ENCODE measurements around the gene NT5DC4. TPM values are rescaled to one million over a fixed set of nuclear protein-coding genes. Genes with fewer than 3 reads are reported as not detected.

NT5DC4 gene
- total RNA-seq, 1 donor from 2014 or later = not detected

DNA sequence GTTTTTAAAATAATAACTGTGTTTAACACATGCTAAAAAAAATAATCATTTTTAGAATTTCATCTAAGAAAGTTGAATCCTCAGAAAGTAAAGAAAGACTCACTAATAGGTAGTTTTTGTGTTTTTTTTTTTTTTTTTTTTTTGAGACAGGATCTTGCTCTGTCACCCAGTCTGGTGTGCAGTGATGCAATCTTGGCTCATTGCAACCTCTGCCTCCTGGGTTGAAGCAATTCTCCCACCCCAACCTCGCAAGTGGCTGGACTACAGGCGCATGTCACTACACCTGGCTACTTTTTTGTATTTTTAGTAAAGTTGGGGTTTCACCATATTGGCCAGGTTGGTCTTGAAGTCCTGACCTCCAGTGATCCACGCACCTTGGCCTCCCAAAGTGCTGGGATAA lies 36.4 kb downstream of the NT5DC4 start:
- Mint-ChIP-seq H3K27ac (ENCODE audit: unreplicated experiment) (no peak overlapping the region), H3K4me3 (ENCODE audit: unreplicated experiment) (no peak overlapping the region), H3K27me3 (ENCODE audit: unreplicated experiment) (no peaks in the 10 kb centered on the region), H3K36me3 (ENCODE audit: low read depth, unreplicated experiment) (peaks cover 5% of the 10 kb centered on the region), H3K4me1 (ENCODE audit: unreplicated experiment) (no peaks in the 10 kb centered on the region), H3K9me3 (ENCODE audit: unreplicated experiment) (no peaks in the 10 kb centered on the region)
- DNase-seq (ENCODE audit: low spot score) = no peak
- TF ChIP-seq CTCF (IDR thresholded peaks at IDR 0.05; ENCODE audit: unreplicated experiment) = no peak

- Mint-ChIP-seq H3K27ac (ENCODE audit: unreplicated experiment) (no peak overlapping the region), H3K4me3 (ENCODE audit: unreplicated experiment) (no peak overlapping the region), H3K36me3 (ENCODE audit: low read depth, unreplicated experiment) (peaks cover 5% of the 10 kb centered on the region), H3K27me3 (ENCODE audit: unreplicated experiment) (no peaks in the 10 kb centered on the region), H3K4me1 (ENCODE audit: unreplicated experiment) (peaks cover 3% of the 10 kb centered on the region), H3K9me3 (ENCODE audit: unreplicated experiment) (no peaks in the 10 kb centered on the region)
- no peak for DNase-seq (ENCODE audit: low spot score)
- TF ChIP-seq CTCF (IDR thresholded peaks at IDR 0.05; ENCODE audit: unreplicated experiment) = no peak
Observed at GRCh38 chr2:112758711-112759110, 37.9 kb downstream of the NT5DC4 start.

DNA sequence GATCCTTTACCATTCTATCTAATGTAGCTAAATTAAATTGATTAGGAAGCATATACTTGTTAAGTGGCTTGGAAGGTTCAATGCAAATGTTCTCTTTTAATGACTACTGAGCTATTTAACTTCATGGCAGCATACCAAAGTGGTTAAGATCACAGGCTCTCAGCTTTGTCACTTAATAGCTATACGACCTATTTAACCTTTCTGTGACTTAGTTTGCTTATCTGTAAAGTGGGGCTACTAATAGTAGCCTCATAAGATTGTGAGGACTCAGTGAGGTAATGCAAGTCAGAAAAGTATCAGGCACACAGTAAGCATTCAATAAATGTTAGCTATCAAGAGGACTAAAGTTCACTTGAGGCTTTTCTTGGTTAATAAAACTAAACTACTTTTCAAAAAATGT lies 39.3 kb downstream of the NT5DC4 start:
- no peak for DNase-seq (ENCODE audit: low spot score)
- no peak overlapping the region for H3K27ac Mint-ChIP-seq (ENCODE audit: unreplicated experiment)
- TF ChIP-seq CTCF (IDR thresholded peaks at IDR 0.05; ENCODE audit: unreplicated experiment) = no peak
- peaks cover under 1% of the 10 kb centered on the region for H3K27me3 Mint-ChIP-seq (ENCODE audit: unreplicated experiment)
- no peaks in the 10 kb centered on the region for H3K9me3 Mint-ChIP-seq (ENCODE audit: unreplicated experiment)
- no peaks in the 10 kb centered on the region for H3K36me3 Mint-ChIP-seq (ENCODE audit: low read depth, unreplicated experiment)
- H3K4me3 Mint-ChIP-seq (ENCODE audit: unreplicated experiment) = no peak overlapping the region
- H3K4me1 Mint-ChIP-seq (ENCODE audit: unreplicated experiment) = peaks cover 6% of the 10 kb centered on the region

GRCh38 chr2:112762276-112762675 lies 41.5 kb downstream of the NT5DC4 start:
- Mint-ChIP-seq H3K4me1 (ENCODE audit: unreplicated experiment) (peaks cover 8% of the 10 kb centered on the region), H3K27ac (ENCODE audit: unreplicated experiment) (no peak overlapping the region), H3K9me3 (ENCODE audit: unreplicated experiment) (no peaks in the 10 kb centered on the region), H3K27me3 (ENCODE audit: unreplicated experiment) (peaks cover 3% of the 10 kb centered on the region), H3K36me3 (ENCODE audit: low read depth, unreplicated experiment) (no peaks in the 10 kb centered on the region), H3K4me3 (ENCODE audit: unreplicated experiment) (peak overlapping the region; percentile 43)
- no peak for TF ChIP-seq CTCF (IDR thresholded peaks at IDR 0.05; ENCODE audit: unreplicated experiment)
- DNase-seq (ENCODE audit: low spot score) = no peak

DNA sequence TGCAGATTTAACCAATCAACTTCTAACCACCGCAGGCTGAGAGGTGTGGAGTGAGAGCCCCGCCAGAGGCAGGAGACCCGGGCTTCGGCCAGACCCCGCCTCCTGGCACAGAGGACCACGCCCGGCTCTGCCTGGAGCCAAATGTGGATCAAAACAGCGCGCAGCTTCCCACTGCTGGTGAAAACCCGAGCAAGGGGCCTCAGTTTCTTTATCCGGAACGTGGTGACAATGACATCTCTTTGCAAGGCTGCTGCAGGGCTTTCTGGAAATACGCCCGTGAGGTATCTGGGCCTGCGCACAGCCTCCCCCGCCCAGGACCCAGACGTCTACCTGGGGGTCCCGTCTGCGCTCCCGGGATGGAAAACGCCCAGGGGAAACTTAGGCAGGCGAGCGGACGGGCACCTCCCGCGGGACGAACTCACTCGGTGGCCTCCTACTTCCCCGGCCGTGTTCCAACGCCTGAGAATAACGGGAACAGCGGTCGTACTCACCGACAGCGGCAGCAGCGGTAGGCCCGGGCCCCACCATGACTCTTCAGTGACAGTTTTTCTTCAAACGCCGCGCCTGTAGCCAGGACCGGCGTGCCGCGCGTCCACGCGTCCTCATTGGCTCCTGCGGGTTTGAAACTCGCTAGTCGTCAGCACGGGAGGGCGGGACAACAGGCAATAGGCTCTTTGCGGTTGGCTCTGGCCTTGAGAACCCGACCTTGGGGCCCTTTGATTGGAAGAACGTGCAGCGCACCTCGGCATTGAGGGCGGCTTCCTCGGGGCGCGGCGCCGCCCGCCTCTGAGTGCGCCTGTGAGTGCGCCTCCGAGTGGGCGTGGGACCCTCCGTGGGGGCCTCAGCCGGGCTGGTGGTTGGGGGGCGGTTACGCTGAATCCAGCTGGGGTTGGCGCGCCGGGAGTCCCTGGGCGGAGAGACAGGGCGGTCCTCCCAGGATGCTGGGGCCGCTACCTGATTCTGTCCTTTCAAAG lies 43.5 kb downstream of the NT5DC4 start, which contains the start of gene CKAP2L:
CKAP2L (minus strand) TSS at position 539 of the 974 bp plus-strand sequence; CDS start at position 528, 11 bp downstream.
- peak within 1 kb of the TSS; percentile 68 for H3K27ac Mint-ChIP-seq (ENCODE audit: unreplicated experiment)
- peaks cover 3% of the 10 kb centered on the region for H3K27me3 Mint-ChIP-seq (ENCODE audit: unreplicated experiment)
- peaks cover 8% of the 10 kb centered on the region for H3K4me1 Mint-ChIP-seq (ENCODE audit: unreplicated experiment)
- peaks cover 4% of the 10 kb centered on the region for H3K9me3 Mint-ChIP-seq (ENCODE audit: unreplicated experiment)
- peaks cover 4% of the 10 kb centered on the region for H3K36me3 Mint-ChIP-seq (ENCODE audit: low read depth, unreplicated experiment)
- TF ChIP-seq CTCF (IDR thresholded peaks at IDR 0.05; ENCODE audit: unreplicated experiment) = no peak
- H3K4me3 Mint-ChIP-seq (ENCODE audit: unreplicated experiment) = peak within 1 kb of the TSS; percentile 99
- peak; percentile 93 for DNase-seq (ENCODE audit: low spot score)
